Hepatocyte (in vitro differentiated cells): ENCODE data around the gene GNAO1. TPM values are rescaled to one million over a fixed set of nuclear protein-coding genes. Genes with fewer than 3 reads are reported as not detected.

Source experiments
- DNase-seq: peaks from one replicate; pipeline ENCODE4 v3.0.0-alpha.2; 2016; ENCODE audit warnings: low spot score
- H2AFZ ChIP-seq: fragments of 200-600 bp; sonication (generic); 2 replicates; pipeline ENCODE4 v1.6.0; 2016; ENCODE audit warnings: antibody characterized with exemption, mild to moderate bottlenecking
- H3K27ac ChIP-seq: fragments of 200-600 bp; sonication (generic); 2 replicates; pipeline ENCODE4 v1.5.1; 2016; ENCODE audit warnings: mild to moderate bottlenecking
- H3K27me3 ChIP-seq: fragments of 200-600 bp; sonication (generic); 2 replicates; pipeline ENCODE4 v1.6.1; 2016
- H3K36me3 ChIP-seq: fragments of 200-600 bp; sonication (generic); replicated peaks from 2 replicates; pipeline ENCODE4 v1.5.1; 2016; ENCODE audit warnings: low read depth; ENCODE audit not compliant: insufficient read depth
- H3K4me1 ChIP-seq: fragments of 200-600 bp; sonication (generic); 2 replicates; pipeline ENCODE4 v1.5.1; 2016; ENCODE audit warnings: mild to moderate bottlenecking, moderate library complexity; ENCODE audit not compliant: insufficient read depth
- H3K4me2 ChIP-seq: fragments of 200-600 bp; sonication (generic); 2 replicates; pipeline ENCODE4 v1.6.0; 2016
- H3K4me3 ChIP-seq: fragments of 200-600 bp; sonication (generic); 2 replicates; pipeline ENCODE4 v1.5.1; 2016; ENCODE audit warnings: mild to moderate bottlenecking
- H3K79me2 ChIP-seq: fragments of 200-600 bp; sonication (generic); 2 replicates; pipeline ENCODE4 v1.6.0; 2017; ENCODE audit warnings: mild to moderate bottlenecking
- H3K9me2 ChIP-seq: fragments of 200-600 bp; sonication (generic); replicated peaks from 2 replicates; pipeline ENCODE4 v1.6.0; 2017; ENCODE audit warnings: mild to moderate bottlenecking; ENCODE audit not compliant: insufficient read depth
- H3K9me3 ChIP-seq: fragments of 200-600 bp; sonication (generic); 2 replicates; pipeline ENCODE4 v1.5.1; 2016; ENCODE audit warnings: low read depth, mild to moderate bottlenecking
- H4K20me1 ChIP-seq: fragments of 200-600 bp; sonication (generic); 2 replicates; pipeline ENCODE4 v1.6.0; 2016; ENCODE audit warnings: mild to moderate bottlenecking; ENCODE audit not compliant: insufficient read depth, poor library complexity, severe bottlenecking
- EZH2 ChIP-seq: fragments of 200-600 bp; sonication (generic); IDR thresholded peaks from 2 replicates; pipeline ENCODE4 v1.6.1; 2016; ENCODE audit warnings: antibody characterized with exemption, mild to moderate bottlenecking, borderline replicate concordance
- EZH2phosphoT487 ChIP-seq: fragments of 200-600 bp; sonication (generic); IDR thresholded peaks from one replicate; pipeline ENCODE4 v1.6.1; 2018; ENCODE audit warnings: antibody characterized with exemption, mild to moderate bottlenecking, low read depth, moderate library complexity; ENCODE audit not compliant: unreplicated experiment, severe bottlenecking
- WGBS: methylation state at CpG from one replicate; pipeline ENCODE4 v1.1.6; 2016; ENCODE audit warnings: low lambda C conversion rate; ENCODE audit errors: missing lambda C conversion rate; 5-methylcytosine and 5-hydroxymethylcytosine counted together
- polyA plus RNA-seq: library from polyadenylated mRNA; unstranded; fragments of >200 nt; fragmentation: Nextera tagmentation; extraction: Ambion mirVana; gene quantifications from 2 replicates; pipeline ENCODE4 v1.2.1, GENCODE V29; 2016
- total RNA-seq: library from RNA; depleted of rRNA; stranded (reverse); fragments of >200 nt; gene quantifications from 2 replicates; pipeline ENCODE4 v1.2.3, GENCODE V29; 2014
- TF ChIP-seq, protein P1 (sequence below): fragments of 200-600 bp; sonication (generic); IDR thresholded peaks from 2 replicates; pipeline ENCODE4 v1.5.1; 2016; ENCODE audit warnings: antibody characterized with exemption, mild to moderate bottlenecking; ENCODE audit not compliant: poor library complexity

The GNAO1 gene
- total and polyA plus RNA-seq, 2 experiments from 2014 or later: 0.77 to 2.2 TPM

DNA sequence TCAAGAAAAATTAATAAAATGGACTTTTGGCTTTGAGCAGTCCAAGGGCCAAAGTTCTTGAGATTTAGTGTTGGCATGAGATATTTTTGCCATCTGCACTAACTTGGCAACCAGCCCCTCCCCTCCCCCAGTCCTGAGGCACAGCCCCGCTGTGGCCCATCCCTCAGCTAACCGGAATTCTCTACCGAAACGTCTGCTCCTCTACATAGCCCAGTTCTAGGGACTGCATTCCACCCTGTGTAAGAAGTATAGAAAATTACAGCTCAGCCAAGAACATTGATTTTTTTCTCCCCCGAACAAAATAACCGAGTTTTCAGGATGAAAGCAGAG lies 136.6 kb downstream of the GNAO1 start:
- Histone ChIP-seq H3K4me1 (no peaks in the 10 kb centered on the region), H3K27ac (no peak overlapping the region), H3K9me2 (no peaks in the 10 kb centered on the region), H4K20me1 (no peaks in the 10 kb centered on the region), H3K4me3 (no peak overlapping the region), H3K36me3 (no peaks in the 10 kb centered on the region), H3K79me2 (no peaks in the 10 kb centered on the region), H2AFZ (no peak overlapping the region), H3K4me2 (no peak overlapping the region), H3K27me3 (no peaks in the 10 kb centered on the region), H3K9me3 (no peaks in the 10 kb centered on the region)
- 90% methylated on average over 6 of the region's 6 CpGs for WGBS
- no peak for DNase-seq
- TF ChIP-seq, protein P1, sequence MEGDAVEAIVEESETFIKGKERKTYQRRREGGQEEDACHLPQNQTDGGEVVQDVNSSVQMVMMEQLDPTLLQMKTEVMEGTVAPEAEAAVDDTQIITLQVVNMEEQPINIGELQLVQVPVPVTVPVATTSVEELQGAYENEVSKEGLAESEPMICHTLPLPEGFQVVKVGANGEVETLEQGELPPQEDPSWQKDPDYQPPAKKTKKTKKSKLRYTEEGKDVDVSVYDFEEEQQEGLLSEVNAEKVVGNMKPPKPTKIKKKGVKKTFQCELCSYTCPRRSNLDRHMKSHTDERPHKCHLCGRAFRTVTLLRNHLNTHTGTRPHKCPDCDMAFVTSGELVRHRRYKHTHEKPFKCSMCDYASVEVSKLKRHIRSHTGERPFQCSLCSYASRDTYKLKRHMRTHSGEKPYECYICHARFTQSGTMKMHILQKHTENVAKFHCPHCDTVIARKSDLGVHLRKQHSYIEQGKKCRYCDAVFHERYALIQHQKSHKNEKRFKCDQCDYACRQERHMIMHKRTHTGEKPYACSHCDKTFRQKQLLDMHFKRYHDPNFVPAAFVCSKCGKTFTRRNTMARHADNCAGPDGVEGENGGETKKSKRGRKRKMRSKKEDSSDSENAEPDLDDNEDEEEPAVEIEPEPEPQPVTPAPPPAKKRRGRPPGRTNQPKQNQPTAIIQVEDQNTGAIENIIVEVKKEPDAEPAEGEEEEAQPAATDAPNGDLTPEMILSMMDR: no peak
- TF ChIP-seq EZH2 (no peak), EZH2phosphoT487 (no peak)

- Histone ChIP-seq H3K4me1 (no peaks in the 10 kb centered on the region), H3K27ac (no peak overlapping the region), H3K9me2 (no peaks in the 10 kb centered on the region), H3K4me3 (no peak overlapping the region), H3K27me3 (no peaks in the 10 kb centered on the region), H3K9me3 (no peaks in the 10 kb centered on the region), H3K36me3 (no peaks in the 10 kb centered on the region), H4K20me1 (no peaks in the 10 kb centered on the region), H3K4me2 (no peak overlapping the region), H2AFZ (no peak overlapping the region), H3K79me2 (no peaks in the 10 kb centered on the region)
- WGBS: 95% methylated on average over 22 of the region's 22 CpGs
- DNase-seq: no peak
- no peak for TF ChIP-seq EZH2
- TF ChIP-seq EZH2phosphoT487: no peak
- TF ChIP-seq, protein P1: no peak
These were observed 137.2 kb downstream of the GNAO1 start for GRCh38 chr16:56328276-56329022.

GRCh38 chr16:56329887-56330286 lies 138.6 kb downstream of the GNAO1 start:
- WGBS: 90% methylated on average over 9 of the region's 9 CpGs
- TF ChIP-seq EZH2: no peak
- no peak for TF ChIP-seq EZH2phosphoT487
- TF ChIP-seq, protein P1: no peak
- H3K9me2 ChIP-seq: no peaks in the 10 kb centered on the region
- H2AFZ ChIP-seq: no peak overlapping the region
- DNase-seq: no peak
- no peaks in the 10 kb centered on the region for H3K36me3 ChIP-seq
- no peaks in the 10 kb centered on the region for H3K79me2 ChIP-seq
- no peaks in the 10 kb centered on the region for H4K20me1 ChIP-seq
- H3K27ac ChIP-seq: no peak overlapping the region
- H3K27me3 ChIP-seq: no peaks in the 10 kb centered on the region
- H3K4me2 ChIP-seq: no peak overlapping the region
- no peak overlapping the region for H3K4me3 ChIP-seq
- no peaks in the 10 kb centered on the region for H3K9me3 ChIP-seq
- H3K4me1 ChIP-seq: no peaks in the 10 kb centered on the region

DNA sequence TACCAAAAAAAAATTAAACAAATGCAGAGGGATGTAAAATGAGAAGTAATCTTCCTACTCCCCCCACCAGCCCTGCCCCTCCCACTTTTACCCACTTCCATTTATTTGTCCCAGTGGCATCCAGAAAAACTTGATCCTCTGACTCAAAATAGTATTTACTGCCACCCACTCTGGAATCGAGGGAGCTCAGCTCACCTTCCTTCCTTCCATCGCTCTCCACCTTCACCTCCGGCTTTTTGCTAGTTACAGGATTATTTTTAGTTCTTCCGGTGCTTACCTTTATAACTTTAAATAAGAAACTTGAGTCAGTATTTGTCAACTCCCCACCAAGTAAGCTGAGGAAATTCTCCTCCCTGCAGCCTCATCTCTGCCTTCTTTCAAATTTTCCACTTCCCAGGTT lies 139.2 kb downstream of the GNAO1 start:
- DNase-seq: no peak
- no peaks in the 10 kb centered on the region for H4K20me1 ChIP-seq
- H3K27ac ChIP-seq: peak overlapping the region; percentile 12
- H3K27me3 ChIP-seq: no peaks in the 10 kb centered on the region
- no peaks in the 10 kb centered on the region for H3K79me2 ChIP-seq
- no peaks in the 10 kb centered on the region for H3K9me3 ChIP-seq
- no peak overlapping the region for H3K4me3 ChIP-seq
- no peak overlapping the region for H3K4me2 ChIP-seq
- no peaks in the 10 kb centered on the region for H3K4me1 ChIP-seq
- no peak for TF ChIP-seq EZH2phosphoT487
- no peak for TF ChIP-seq EZH2
- TF ChIP-seq, protein P1: no peak
- H3K36me3 ChIP-seq: no peaks in the 10 kb centered on the region
- H2AFZ ChIP-seq: no peak overlapping the region
- no peaks in the 10 kb centered on the region for H3K9me2 ChIP-seq
- WGBS: 77% methylated on average over 4 of the region's 4 CpGs
